ENCODE results near the gene SPPL3. TPM values are rescaled to one million over a fixed set of nuclear protein-coding genes. Genes with fewer than 3 reads are reported as not detected.
"Not testable (repeated sequence)": the region's sequence is repeated elsewhere in the genome, so short reads cannot be mapped to it uniquely, and the experiment has no call there.

Gene SPPL3
- total and polyA plus RNA-seq, 8 donors = 7.0 to 25.7 (median 13.8) TPM

DNA sequence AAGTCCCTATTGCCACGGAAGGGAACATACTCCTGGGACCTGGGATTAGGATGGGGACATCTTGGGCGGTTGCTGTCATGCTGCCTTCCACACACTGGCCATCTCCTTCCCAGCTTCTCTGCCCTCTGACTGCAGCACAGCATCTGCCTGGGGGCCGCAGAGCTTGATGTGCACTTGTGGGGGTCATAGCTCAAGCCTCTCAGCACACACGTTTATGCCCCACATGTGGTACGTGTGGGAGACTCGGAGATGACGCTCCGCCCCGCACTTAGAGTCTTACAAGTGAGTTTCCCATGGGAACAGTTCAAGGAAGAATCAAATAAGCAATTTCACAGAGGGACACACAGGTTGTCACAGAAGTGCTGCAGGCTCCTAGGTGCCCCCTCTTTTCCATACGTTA, 169.9 kb downstream of the SPPL3 start:
- Histone ChIP-seq H3K9me3 (no peaks in the 10 kb centered on the region), H3K36me3 (peaks cover 0 to 7% (median 4%) of the 10 kb centered on the region in 3 donors), H3K4me1 (no peaks in the 10 kb centered on the region), H3K27ac (no peak overlapping the region), H3K4me3 (no peak overlapping the region), H3K27me3 (no peaks in the 10 kb centered on the region)
- FAIRE-seq (no peak), ATAC-seq (no peak), DNase-seq (no peak)
- TF ChIP-seq, protein P1, sequence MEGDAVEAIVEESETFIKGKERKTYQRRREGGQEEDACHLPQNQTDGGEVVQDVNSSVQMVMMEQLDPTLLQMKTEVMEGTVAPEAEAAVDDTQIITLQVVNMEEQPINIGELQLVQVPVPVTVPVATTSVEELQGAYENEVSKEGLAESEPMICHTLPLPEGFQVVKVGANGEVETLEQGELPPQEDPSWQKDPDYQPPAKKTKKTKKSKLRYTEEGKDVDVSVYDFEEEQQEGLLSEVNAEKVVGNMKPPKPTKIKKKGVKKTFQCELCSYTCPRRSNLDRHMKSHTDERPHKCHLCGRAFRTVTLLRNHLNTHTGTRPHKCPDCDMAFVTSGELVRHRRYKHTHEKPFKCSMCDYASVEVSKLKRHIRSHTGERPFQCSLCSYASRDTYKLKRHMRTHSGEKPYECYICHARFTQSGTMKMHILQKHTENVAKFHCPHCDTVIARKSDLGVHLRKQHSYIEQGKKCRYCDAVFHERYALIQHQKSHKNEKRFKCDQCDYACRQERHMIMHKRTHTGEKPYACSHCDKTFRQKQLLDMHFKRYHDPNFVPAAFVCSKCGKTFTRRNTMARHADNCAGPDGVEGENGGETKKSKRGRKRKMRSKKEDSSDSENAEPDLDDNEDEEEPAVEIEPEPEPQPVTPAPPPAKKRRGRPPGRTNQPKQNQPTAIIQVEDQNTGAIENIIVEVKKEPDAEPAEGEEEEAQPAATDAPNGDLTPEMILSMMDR (IDR thresholded peaks at IDR 0.05) = no peak
- intact Hi-C loops (cut with DNase I) = no loop called here
- 96 to 97% methylated on average over 10 of the region's 10 CpGs for WGBS, 2 donors

DNA sequence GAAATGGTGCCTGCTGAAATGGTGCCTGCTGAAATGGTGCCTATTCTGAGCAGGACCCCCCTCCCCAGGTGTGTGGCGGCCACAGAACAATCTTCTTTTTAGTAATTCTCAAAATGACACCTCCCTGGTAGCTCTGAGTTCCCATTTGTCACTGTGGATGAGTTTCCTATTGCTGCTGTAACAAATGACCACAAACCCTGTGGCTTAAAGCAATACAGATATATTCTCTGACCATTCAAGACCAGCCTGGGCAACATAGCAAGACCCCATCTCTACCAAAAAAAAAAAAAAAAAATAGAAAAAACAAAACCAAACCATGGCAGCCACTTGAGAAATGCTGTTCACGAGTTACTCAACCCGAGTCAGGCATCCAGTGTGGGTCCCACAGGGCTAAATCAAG, 170.6 kb downstream of the SPPL3 start:
- no peak for DNase-seq
- H3K36me3 ChIP-seq = peaks cover 0 to 4% (median 0%) of the 10 kb centered on the region in 3 donors
- no peak overlapping the region for H3K4me3 ChIP-seq
- intact Hi-C loops (cut with DNase I) = no loop called here
- no peaks in the 10 kb centered on the region for H3K27me3 ChIP-seq
- TF ChIP-seq, protein P1 (IDR thresholded peaks at IDR 0.05) = no peak
- WGBS, 2 donors = 96 to 98% methylated on average over 3 of the region's 3 CpGs
- no peaks in the 10 kb centered on the region for H3K9me3 ChIP-seq
- ATAC-seq = no peak
- no peaks in the 10 kb centered on the region for H3K4me1 ChIP-seq
- H3K27ac ChIP-seq = no peak overlapping the region
- no peak for FAIRE-seq

DNA sequence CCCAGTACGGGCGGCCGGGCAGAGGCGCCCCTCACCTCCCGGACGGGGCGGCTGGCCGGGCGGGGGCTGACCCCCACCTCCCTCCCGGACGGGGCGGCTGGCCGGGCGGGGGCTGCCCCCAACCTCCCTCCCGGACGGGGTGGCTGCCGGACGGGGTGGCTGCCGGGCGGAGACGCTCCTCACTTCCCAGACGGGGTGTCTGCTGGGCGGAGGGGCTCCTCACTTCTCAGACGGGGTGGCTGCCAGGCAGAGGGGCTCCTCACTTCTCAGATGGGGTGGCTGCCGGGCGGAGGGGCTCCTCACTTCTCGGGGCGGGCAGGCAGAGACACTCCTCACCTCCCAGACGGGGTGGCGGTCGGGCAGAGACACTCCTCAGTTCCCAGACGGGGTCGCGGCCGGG, 172.0 kb downstream of the SPPL3 start:
- H3K4me1 ChIP-seq; H3K9me3 ChIP-seq; DNase-seq; H3K27me3 ChIP-seq; intact Hi-C loops (cut with DNase I); FAIRE-seq; H3K4me3 ChIP-seq; ATAC-seq; H3K36me3 ChIP-seq; H3K27ac ChIP-seq: not testable (repeated sequence)
- WGBS, 2 donors = 95 to 97% methylated on average over 28 to 35 of the region's 35 CpGs

DNA sequence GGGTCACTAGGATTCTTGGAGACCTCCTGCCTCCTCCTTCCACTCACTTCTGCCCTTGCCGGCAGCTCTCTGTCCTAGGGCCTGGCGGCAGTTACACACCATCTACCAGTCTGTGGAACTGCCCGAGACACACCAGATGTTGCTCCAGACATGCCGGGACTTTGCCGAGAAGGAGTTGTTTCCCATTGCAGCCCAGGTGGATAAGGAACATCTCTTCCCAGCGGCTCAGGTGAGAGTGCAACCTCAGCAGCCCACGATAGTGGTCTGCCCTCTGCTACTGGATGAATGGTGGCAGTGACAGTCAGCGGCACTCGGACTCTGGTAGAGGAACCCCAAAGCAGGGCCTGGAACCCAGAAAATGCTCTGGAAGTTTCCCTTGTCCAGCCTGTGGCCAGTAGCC, 177.2 kb downstream of the SPPL3 start:
- peak overlapping the region in 3 of 4 donors; percentile 75 to 82 (median 82) for H3K4me3 ChIP-seq
- intact Hi-C loops (cut with DNase I) = no loop called here

DNA sequence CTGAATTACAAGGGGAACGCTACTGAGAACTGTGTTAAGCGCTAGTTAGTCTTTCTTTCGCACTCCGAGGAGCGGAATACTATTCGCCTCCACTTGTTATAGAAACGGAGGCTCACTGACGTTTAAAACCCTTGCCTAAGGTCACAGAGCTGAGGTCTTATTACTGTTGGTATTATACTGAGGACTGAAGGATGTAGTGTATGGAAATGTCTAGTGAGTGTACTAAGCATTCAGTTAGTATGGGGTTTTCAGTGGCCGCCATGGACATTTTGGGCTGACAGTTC, 177.7 kb downstream of the SPPL3 start:
- FAIRE-seq = no peak

More for the DNA sequence above, 177.2 kb downstream of the SPPL3 start:
- H3K9me3 ChIP-seq = no peaks in the 10 kb centered on the region
- WGBS, 2 donors = 50 to 57% methylated on average over 9 of the region's 9 CpGs
- TF ChIP-seq, protein P1 (IDR thresholded peaks at IDR 0.05) = no peak
- H3K36me3 ChIP-seq = peaks cover 0 to 4% (median 0%) of the 10 kb centered on the region in 3 donors
- DNase-seq = no peak
- no peaks in the 10 kb centered on the region for H3K4me1 ChIP-seq
- no peak overlapping the region for H3K27ac ChIP-seq
- no peak for FAIRE-seq
- no peaks in the 10 kb centered on the region for H3K27me3 ChIP-seq
- no peak for ATAC-seq

More for the DNA sequence above, 177.7 kb downstream of the SPPL3 start:
- H3K36me3 ChIP-seq = peaks cover 0 to 4% (median 0%) of the 10 kb centered on the region in 3 donors
- H3K4me3 ChIP-seq = peak overlapping the region; percentile 75 to 82 (median 82)
- TF ChIP-seq, protein P1 (IDR thresholded peaks at IDR 0.05) = no peak
- no peak for ATAC-seq
- intact Hi-C loops (cut with DNase I) = no loop called here
- H3K4me1 ChIP-seq = no peaks in the 10 kb centered on the region
- H3K27ac ChIP-seq = peak overlapping the region in 1 of 4 donors; percentile 75
- DNase-seq = no peak
- no peaks in the 10 kb centered on the region for H3K9me3 ChIP-seq
- 42 to 48% methylated on average over 9 of the region's 9 CpGs for WGBS, 2 donors
- H3K27me3 ChIP-seq = no peaks in the 10 kb centered on the region

All from pancreas (tissue), 10 donors.